ENCODE results near the gene DOCK3.

GRCh38 chr3:50972029-50972428 lies 297.3 kb downstream of the DOCK3 start:
- TF ChIP-seq CTCF (conservative IDR thresholded peaks at IDR 0.05; ENCODE audit: low read depth, low read length) (no peak), MAZ (IDR thresholded peaks at IDR 0.05; ENCODE audit: borderline replicate concordance, low read depth, low read length) (no peak), MXI1 (IDR thresholded peaks at IDR 0.05; ENCODE audit: borderline replicate concordance, low read depth, low read length) (no peak), FOS (IDR thresholded peaks at IDR 0.05; ENCODE audit: low read depth, low read length) (no peak), POLR2A (IDR thresholded peaks at IDR 0.05; ENCODE audit: low read depth, low read length) (no peak), RCOR1 (IDR thresholded peaks at IDR 0.05; ENCODE audit: insufficient replicate concordance, low read length) (no peak)

Measured in IMR-90 (cell line).